ENCODE data around the gene PRDM16.

Gene PRDM16

DNA sequence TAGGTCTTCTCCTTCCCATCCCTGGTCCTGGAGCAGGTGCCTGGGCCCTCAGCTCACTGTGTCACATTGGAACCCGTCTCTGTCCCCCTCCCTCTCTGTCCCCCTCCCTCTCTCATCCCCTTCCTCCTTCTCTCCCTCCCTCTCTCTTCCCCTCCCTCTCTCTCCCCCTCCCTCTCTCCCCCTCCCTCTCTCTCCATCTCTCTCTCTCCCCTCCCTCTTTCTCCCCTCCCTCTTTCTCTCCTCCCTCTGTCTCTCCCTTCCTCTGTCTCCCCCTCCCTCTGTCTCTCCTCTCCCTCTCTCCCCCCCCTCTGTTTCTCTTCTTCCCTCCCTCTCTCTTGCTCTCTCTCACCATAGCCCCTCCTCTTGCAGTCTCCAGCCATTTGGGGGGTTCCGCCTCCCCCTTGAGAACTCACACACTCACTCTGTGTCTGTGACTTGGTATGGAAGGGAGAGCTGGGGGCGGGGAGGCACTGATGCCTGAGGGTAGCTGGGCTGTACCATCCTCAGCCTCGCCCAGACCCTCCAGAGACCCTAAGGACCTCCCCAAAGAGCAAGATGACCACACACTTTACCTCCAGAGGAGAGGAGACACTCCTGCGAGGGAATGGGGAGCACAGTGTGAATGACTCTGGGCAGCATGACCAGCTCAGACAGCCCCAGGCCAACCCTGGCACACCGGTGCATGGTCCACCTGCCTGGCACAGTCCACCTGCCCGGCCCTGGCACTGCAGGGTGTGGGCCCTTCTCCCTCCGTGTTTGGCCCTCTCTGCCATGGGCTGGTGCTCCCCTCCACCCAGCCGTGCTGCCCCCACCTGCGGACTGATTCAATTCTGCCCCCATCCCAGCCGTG is 282.7 kb downstream of the PRDM16 start:
- DNase-seq = no peak

DNA sequence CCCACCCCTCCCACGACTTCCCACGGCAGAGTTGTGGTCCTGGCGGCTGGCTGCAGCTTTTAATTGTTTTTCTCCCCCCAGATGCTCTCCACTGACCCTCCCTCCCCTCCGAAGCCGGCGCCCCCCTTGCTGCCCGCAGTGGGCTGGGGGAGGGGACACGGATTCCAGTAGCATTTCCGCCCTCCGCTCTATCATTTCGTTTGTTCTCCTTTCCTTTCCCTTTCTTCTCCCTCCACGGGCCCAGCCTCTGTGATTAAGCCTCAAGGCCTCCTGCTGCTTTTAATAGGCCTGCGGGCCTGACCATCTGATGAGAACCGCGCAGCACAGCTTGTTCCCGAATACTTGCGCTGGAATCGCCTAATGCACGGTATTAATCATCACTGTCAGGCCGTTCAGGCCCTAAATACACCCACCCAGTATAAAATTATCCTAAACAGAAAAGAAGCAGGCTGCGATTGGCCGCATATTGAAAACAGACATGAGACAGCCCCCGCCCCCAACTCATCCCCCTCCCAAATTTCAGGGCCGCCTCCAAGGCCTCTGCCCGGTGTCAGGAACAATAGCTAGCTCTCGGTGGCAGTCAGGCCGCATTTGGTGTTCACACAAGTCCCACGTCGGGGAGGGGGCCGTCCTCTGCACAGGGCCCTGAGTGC is 283.4 kb downstream of the PRDM16 start:
- DNase-seq = peak; percentile 89

DNA sequence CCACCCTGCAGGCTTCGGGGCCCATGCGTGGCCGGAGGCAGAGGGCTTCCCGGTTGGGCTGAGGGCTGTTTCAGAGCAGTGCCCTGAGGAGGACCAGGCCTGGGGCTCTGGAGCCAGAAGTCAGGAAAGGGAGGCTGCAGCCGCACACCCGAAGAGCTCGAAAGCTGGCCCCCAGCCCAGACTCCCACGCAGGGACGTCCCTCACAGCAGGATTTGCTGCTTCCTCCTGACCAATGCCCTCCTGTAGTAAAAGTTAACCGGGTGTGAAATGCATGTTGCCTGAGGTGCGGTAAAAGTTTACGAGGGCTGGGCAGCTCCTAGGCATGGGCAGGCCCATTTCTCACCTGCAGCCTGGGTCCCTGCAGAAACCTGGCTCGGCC is 283.9 kb downstream of the PRDM16 start:
- peak; percentile 27 for DNase-seq

DNA sequence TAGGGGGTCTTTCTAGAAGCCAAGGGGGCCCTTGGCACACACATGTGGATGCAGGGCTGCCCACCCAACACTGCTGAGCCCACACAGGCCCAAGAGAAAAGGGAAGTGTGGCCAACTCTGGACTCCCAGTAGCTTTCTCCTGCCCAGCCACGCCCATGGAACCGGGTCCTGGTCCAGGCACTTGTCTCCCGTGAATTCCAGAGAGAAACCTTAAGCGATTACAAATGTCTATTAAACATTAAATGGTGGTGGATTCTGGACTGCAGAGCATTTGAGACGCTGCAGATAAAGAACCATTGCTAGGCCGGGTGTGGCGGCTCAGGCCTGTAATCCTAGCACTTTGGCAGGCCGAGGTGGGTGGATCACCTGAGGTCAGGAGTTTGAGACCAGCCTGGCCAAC is 284.9 kb downstream of the PRDM16 start:
- no peak for DNase-seq

DNA sequence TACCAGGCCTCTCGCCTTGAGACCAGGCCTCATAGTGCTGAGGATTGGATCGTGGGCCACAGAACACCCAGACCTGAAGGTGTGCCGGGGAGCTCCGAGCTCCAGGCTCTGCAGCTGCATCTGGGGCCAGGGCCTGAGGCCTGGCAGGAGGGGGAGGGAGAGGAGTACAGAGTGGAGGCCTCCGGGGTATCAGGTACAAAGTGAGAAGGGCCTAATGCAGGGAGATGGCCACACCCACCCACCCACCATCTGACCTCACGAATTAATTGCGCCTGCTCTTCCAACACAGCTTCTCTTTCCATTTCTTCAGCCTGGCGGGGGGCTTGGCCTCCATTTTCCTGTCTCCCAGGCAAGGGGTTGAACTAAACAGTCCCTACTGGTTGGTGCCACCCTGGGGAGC is 286.1 kb downstream of the PRDM16 start:
- DNase-seq = no peak

DNA sequence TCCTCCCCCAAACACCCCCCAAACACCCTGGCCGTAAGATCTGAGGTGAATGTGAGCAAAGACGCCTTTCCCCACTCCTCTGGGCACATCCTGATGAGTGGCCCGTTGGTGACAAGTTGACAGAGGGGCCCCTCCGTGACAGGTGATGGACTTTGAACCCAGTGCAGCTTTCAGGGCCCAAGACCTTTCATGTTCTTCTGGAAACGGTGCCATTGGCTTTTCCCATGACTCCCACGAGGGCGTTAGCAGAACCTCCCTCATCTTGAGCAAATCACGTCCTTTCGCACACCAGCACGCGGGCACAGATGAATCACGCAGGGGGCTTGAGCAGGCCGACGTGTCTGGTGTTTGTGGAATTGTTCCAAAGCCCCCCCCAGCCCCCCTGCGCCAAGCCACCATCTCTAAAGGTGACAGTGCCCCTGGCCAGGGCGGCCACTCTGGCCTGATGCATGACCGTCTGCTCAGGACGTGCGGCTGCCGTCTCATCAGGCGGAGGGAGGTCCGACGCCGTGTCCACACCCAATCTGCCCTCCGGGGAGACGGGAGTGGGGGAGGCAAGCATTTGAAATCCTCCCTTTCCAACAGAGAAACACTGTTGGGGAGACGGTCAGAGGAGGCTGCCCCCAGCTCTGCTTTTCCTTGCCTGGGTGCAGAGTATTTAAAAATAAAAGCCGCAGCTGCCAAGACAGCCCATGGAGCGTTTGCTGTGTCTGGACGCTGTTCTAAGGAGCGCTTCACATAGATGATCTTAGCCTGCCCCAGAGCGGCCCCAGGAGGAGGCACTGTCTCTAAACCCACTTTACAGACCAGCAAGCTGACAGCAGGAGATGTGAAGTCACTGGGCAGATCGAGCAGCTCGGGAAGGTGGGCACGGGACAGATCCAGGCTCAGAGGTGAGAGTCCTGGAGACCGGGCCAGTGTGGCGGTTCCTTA is 287.2 kb downstream of the PRDM16 start:
- no peak for DNase-seq

DNA sequence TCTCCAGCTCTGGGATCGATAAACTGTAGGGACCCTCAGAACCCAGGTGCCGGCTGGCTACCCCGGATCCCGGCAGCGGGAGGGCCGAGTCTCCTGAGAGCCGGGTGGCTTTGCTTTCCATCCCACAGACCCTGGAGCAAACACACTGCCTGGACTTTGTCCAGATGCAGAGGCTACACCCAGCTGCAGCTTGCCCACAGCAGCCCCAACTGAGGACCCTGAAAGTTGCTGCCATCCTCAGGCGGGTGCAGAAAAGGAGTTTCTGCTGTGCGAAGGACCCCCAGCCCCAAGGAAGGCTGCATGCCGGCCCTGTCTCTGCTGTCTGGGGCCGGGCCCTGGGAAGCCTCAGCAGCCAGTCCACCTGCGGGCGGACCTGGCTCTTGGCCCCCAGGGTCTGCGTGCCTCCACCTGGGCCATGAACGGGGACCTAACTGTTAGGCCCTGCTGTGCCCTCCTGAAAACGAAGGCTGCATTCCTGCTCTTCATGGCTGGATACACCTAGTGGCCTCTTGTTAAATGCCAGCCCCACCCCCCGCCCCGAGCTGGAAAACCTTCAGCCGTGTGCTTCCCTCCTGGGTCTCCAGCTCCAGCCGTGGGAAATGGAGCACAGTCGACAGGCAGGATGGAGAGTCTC is 287.9 kb downstream of the PRDM16 start:
- DNase-seq = no peak

DNA sequence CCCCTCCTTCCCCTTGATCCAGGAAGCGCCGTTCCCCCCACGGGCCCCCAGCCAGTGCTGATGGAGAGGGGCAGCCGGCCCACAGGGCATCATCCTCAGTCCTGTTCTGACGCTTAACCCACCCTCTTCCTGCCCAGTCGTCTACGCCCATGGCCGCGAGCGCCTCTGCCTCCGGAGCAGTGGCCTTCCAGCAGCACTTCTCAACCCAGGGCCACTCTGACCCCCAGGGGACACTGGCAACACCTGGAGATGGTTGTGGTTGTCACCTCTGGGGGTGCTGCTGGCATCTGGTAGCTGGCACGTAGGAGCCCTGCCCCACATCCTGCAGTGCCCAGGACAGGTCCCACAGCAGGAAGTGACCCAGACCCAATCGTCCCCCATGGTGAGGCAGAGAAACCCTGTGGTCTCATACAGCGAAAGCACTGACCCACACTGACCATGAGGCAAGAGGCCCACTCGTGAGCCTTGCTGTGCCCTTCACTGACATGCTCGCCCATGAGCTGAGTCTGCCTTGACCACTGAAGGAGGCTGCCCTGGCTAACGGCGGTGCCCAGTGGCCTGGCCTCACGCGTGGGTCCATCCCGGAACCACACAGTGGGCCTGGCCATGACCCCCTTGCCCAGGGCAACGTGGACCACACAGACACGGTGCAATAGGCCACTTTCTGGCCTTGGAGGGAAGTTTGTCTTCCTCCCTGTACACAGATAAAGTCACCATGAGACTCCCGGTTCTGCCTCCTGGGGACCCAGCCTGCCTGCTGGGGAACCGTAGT is 288.7 kb downstream of the PRDM16 start:
- no peak for DNase-seq

DNA sequence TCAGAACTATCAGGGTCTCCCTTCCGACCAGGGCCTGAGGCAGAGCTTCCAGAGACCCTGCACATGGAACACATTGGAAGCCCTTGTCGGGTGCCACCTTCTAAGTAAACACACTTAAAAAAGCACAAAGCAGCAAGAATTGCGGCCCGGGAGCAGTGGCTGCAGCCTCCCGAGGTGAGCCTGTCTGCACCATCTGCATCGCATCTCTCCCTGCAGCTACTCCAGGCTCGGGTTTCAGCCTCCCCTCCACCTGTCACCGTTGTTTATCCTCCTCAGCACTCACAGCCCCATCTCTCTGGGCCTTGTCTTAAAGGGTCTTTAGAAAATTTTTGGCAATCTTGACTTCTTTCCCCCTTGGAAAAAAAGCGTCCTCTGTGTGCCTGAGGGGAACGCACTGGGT is 290.3 kb downstream of the PRDM16 start:
- DNase-seq = no peak

DNA sequence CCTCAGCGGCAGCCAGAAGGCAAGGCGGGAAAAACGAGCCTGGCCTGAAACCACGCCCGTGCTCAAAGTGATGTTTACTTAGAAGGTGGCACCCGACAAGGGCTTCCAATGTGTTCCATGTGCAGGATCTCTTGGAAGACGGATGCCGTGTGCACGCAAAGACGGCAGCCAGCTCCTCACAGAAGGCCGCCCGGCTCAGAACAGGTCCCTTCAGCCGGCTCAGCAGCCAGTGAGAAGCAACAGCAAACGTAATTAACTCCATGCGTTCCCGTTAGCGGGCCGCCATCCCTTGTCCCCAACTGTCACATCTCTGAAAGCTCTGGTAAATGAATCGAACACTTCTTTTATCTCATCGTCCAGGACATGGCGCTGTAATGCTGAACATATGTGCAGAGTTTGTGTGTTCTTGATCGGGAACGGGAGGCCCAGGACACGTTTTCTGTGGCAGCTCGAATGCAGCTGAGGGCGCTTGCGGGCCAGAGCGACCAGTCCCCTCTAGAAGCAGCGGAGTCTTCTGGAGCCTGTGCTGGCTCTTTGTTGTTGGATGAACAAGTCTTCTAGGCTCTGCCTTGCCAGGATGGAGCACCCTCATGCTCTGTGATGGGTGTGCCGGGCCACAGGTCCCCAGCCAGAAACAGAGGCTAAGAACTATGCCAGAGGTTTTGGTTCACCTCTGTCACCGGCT is 290.9 kb downstream of the PRDM16 start:
- DNase-seq = no peak

DNA sequence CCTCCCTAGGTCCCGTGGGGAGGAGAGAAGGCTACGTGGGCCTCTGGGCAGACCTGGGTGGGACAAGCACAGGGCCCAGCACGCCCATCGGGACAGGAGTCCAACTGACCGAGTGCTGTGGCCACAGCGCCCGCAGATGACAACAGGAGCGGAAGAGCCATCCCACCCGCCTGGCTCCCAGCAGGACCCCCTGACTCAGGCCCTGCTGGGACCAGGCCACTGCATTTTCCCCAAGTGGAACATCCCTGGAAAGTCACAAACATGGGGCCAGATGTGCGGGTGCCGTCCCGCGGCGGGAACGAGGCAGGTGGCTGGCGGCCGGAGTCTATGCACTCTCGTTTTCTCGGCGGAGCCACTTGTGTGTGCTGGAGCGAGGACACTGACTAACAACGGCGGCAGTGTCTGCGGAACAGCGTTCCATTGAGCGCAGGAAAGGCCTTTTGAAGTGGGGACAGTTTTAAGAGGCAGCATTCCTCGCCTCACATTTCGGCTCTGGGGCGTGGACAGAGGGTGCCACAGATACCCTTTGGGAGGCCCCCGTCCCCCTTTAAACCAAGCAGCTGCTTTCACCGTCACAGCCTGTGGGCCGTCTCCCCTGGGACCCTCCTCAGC is 291.7 kb downstream of the PRDM16 start:
- no peak for DNase-seq

DNA sequence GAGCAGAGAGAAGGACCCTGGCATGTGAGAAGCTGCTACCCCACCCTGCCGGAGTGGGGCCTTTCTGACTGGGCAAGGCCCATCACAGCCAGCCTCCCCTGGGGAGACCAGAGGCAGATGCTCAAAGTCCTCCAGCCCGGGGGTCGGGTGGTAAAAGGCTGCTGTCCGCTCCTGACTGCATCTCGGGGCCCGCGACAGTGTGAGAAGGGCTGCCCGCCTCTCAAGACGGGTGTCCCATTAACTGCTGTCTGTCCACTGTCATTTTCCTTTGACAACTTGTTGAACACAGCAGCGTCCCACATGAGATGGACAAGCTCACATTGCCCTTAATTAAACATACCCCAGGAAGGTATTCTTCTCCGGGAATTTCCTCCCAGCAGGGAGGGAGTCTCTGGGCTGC is 294.0 kb downstream of the PRDM16 start:
- no peak for DNase-seq

DNA sequence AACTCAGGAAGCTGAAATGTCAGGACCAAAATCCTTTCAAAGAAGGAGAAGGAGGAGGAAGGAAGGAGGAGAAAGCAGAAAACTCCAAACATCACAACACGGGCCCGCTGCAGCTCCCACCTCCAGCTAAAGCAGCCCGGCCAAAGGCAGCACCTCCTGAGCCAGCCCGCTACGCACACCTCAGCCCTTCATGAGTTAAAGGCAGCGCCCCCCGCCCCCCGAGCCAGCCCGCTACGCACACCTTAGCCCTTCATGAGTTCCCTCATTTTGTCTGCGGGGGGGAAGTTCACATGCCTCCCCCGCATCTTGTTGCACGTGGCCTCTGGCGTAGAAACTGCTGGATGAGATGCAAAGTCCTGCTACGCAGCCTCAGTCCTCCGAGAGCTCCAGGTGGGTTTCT is 294.8 kb downstream of the PRDM16 start:
- no peak for DNase-seq

DNA sequence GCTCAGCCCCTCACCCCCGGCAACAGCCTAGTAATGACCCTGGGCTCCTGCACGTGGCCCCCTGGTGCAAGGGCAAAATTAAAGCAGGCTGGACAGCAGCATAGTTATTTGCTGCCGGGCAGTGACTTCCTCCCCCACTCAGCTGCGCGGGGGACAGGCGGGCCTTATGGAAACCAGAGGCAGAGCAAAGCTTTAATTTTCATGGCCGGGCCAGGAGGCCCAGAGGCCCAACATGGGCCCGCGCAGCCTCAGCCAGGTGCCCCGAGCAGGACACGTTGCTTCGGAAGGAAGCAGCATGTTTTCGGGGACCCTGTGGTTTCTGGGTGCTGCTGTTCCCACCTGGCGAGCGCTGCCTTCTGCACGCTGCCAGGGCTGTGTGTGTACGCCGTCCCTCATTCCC is 295.5 kb downstream of the PRDM16 start:
- no peak for DNase-seq

DNA sequence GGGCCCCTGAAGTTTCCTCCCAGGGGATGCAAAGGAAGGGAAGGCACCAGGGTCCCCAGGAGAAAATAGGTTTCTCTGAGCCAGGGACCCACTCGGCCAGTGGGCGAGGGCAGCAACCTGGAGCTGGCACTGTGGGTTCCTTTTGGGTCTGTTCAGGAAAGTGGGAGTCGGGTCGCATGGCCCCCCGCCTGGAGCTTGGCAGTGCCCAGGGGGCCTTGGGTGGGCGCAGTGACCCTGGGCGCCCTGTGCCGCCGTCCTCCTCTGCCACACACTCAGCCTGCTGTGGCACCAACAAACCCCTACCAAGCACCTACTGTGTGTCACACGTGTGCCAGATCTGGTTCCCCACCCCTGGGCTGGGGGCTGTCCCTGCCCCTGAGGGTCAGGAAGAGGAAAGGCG is 296.0 kb downstream of the PRDM16 start:
- no peak for DNase-seq

DNA sequence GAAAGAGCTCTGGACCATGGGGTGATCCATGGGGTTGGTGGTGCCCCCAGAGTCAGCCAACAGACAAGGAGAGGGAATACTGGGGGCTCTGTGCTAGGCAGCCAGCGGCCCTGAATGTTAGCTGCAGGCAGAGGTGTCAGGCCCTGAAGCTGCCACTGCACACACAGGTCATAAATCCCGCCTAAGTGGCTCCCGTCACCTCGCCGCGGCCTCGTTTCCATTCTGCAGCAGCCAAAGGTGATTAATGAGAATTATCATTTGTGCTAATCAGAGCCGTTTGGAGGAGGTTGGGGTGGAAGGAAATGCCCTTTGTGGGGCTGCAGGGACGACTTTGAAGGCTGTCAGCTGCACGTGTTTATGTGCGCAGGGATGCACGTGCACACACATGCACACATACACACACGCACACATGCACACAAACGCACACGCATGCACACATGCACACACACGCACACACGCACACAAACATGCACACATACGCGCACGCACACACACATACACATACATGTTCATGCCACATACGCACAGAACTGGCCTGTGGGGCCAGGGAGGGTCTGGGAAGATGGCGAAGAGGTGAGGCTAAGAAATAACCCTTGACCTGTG is 296.6 kb downstream of the PRDM16 start:
- DNase-seq = no peak

DNA sequence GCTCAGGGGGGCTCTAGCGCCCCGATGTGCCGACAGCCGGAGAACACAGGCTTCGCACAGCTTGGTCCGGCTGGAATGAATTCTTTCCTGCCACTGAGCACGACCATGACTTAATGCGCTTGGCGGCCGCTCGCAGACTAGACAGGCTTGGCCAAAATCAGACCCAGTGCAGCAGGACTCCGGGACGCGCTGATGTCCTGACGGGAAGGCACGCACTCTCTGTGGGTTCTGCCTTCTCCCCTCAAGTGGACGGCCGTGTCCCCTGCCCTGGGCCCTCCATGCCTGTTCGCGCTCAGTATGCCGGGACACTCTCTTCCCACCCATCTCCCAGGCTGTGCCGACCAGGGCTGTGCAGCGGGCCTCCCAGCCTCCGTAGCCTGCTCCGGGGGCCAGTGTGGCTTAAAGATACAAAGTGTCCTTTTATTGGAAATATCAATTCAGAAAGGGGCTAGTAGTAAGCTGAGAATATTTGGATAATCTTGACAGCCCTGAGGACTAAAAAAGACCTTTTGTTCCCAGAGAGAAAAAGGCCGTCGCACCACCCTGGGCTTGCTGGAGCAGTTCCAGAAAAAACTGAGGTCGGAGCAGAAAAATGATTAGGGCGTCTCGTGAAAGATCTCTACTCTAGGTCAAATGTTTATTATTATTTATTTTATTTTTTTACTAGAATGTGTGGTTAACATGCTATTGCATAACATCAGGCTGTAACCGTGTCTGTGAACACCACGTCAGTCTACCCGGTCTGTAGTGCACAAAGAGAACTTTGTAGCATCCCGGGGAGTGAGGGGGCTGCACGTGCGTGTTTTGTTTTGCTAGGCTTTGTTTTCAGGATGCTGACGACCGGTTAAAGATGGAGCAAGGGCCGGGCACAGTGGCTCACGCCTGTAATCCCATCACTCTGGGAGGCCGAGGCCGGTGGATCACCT is 297.4 kb downstream of the PRDM16 start:
- no peak for DNase-seq

DNA sequence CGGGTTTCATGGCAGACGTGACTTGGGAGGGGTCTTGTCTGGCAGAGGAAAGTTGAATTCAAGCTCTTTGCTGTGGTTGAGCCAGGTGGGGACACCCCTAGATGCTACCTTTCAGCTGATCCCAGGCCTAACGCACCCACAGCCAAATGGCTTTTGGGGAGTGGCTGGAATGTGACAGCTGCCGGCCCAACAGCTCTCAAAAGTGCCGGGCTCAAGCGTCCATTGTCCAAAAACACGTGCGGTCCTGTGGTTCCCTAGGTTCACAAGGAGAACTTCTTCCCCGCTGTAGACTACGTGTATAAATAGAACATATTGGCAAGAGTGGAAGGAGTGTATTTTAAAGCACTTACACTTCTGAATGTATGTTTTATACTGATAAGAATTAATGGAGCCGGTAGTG is 298.4 kb downstream of the PRDM16 start:
- no peak for DNase-seq

DNA sequence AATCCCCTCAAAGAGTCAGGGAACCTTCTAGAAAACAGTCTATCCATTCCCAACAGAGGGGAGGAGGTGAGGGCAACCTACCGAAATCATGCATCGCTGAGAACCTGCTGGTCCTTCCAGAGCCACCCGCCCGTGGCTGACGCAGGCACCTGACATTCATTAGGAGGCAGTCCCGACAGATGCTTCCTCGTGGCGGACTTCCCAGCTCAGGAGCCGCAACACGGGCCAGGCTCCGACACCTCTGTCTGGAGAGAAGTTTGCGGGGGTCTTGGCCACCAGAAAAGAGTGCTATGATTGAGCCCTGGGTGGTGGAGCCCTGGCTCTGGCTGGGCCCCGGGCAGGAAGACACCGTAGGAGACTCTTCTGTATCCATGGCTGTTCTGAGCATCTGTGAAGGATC is 299.1 kb downstream of the PRDM16 start:
- DNase-seq = no peak
